ENCODE data around the gene TRIP6. TPM values are rescaled to one million over a fixed set of nuclear protein-coding genes. Genes with fewer than 3 reads are reported as not detected.
A peak's percentile ranks its signal among the peaks of the same experiment; 100 is the strongest.

TRIP6 gene
- total RNA-seq, 3 donors from 2014 or later: 27.8 to 42.7 (median 30.0) TPM

- no peaks in the 10 kb centered on the region for H3K36me3 ChIP-seq (ENCODE audit: low read depth)
- intact Hi-C loops (cut with DNase I, micrococcal nuclease): loop anchor here (5.0 kb wide), 2 partner anchors 72 to 162 kb away; partner anchors contain the start of gene MUC12 (in 1 of the 2)
- ATAC-seq: peak; percentile 2
- peak; percentile 67 to 75 (median 68) for DNase-seq
- peaks cover 42% of the 10 kb centered on the region for H3K4me1 ChIP-seq (ENCODE audit: low read depth)
- H3K9me3 ChIP-seq: no peaks in the 10 kb centered on the region
- no peak overlapping the region for H3K4me3 ChIP-seq
- TF ChIP-seq CTCF (IDR thresholded peaks at IDR 0.05): peak; percentile 69
These were observed 27.9 kb downstream of the TRIP6 start for GRCh38 chr7:100894860-100895700.

GRCh38 chr7:100895701-100895955, 28.4 kb downstream of the TRIP6 start, which contains the start of gene ACHE:
Gene ACHE, minus strand, starts transcription at chr7:100895888. Its CDS starts 1,656 bp downstream, at chr7:100894232.
- intact Hi-C loops (cut with DNase I, micrococcal nuclease): loop anchor here (5.0 kb wide), 2 partner anchors 72 to 162 kb away; partner anchors contain the start of gene MUC12 (in 1 of the 2)

GRCh38 chr7:100895956-100896731, 29.0 kb downstream of the TRIP6 start:
- peaks cover 34% of the 10 kb centered on the region for H3K4me1 ChIP-seq (ENCODE audit: low read depth)
- no peaks in the 10 kb centered on the region for H3K9me3 ChIP-seq
- intact Hi-C loops (cut with DNase I, micrococcal nuclease): loop anchor here (5.0 kb wide), 2 partner anchors 71 to 161 kb away; partner anchors contain the start of gene MUC12 (in 1 of the 2)
- no peak for TF ChIP-seq CTCF (IDR thresholded peaks at IDR 0.05)
- H3K4me3 ChIP-seq: no peak overlapping the region
- ATAC-seq (peak; percentile 40), DNase-seq (peak; percentile 58 to 73 (median 71))
- no peaks in the 10 kb centered on the region for H3K36me3 ChIP-seq (ENCODE audit: low read depth)

More at GRCh38 chr7:100895701-100895955, 28.4 kb downstream of the TRIP6 start, which contains the start of gene ACHE:
- H3K4me3 ChIP-seq: no peak within 1 kb of the TSS
- DNase-seq: no peak
- H3K4me1 ChIP-seq (ENCODE audit: low read depth): peaks cover 39% of the 10 kb centered on the region
- peak; percentile 37 for ATAC-seq
- no peaks in the 10 kb centered on the region for H3K36me3 ChIP-seq (ENCODE audit: low read depth)
- TF ChIP-seq CTCF (IDR thresholded peaks at IDR 0.05): no peak
- H3K9me3 ChIP-seq: no peaks in the 10 kb centered on the region

GRCh38 chr7:100896732-100897608, 29.8 kb downstream of the TRIP6 start:
- intact Hi-C loops (cut with DNase I, micrococcal nuclease): loop anchor here (5.0 kb wide), 2 partner anchors 70 to 160 kb away; partner anchors contain the start of gene MUC12 (in 1 of the 2)
- peak; percentile 47 for TF ChIP-seq CTCF (IDR thresholded peaks at IDR 0.05)
- Histone ChIP-seq H3K9me3 (no peaks in the 10 kb centered on the region), H3K4me3 (no peak overlapping the region), H3K36me3 (ENCODE audit: low read depth) (peaks cover 4% of the 10 kb centered on the region), H3K4me1 (ENCODE audit: low read depth) (peaks cover 34% of the 10 kb centered on the region)
- peak; percentile 37 for ATAC-seq
- peak in 2 of 3 donors; percentile 70 to 80 for DNase-seq
